Transverse colon (tissue), 1 donor: ENCODE measurements around the gene TOLLIP.

ENCODE experiments used
- EP300 ChIP-seq: sonication (generic); formaldehyde crosslinking; IDR thresholded peaks from one replicate; pipeline ENCODE4 v1.6.1; 2017; ENCODE audit warnings: antibody characterized with exemption, low read depth
- POLR2A ChIP-seq: fragments of 450-650 bp; IDR thresholded peaks from one replicate; pipeline ENCODE4 v1.6.1; 2016; ENCODE audit warnings: antibody characterized with exemption, mild to moderate bottlenecking, moderate library complexity

DNA sequence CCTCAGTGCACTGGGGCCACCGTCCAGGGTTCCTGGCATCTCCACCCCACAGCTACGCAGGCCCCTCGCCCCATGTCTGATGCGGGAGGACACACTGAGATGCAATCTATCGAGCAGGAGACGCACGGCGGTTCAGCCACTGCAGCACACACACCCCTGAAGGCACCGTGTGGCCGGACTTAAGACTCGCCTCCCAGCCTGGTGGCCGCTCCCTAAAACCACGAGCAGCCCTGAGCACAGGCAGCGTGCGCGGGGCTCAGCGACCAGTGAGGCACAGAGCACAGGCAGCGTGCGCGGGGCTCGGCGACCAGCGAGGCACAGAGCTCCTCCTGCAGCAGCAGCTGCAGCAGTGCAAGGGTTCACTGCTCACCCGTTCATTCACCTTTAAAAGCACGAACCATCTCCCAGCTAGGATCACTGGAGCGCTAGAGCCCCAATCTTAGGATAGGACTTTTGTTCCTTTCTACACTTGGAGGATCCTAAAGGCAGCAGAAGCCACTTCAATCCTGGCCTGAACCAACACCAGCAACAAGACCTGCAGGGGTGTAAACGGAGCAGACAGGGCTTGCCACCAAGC is 31.4 kb downstream of the TOLLIP start:
- TF ChIP-seq POLR2A, result no peak
- TF ChIP-seq EP300, result no peak
